ENCODE results near the gene GTF2E1. TPM values are rescaled to one million over a fixed set of nuclear protein-coding genes. Genes with fewer than 3 reads are reported as not detected.

The GTF2E1 gene
- polyA plus RNA-seq, 3 donors, result 6.1 to 7.9 (median 6.9) TPM

- H3K4me2 ChIP-seq (replicated peaks; ENCODE audit: extremely low read depth, low read length, poor library complexity, severe bottlenecking), result no peak overlapping the region
- Mint-ChIP-seq H3K36me3 (no peaks in the 10 kb centered on the region), H3K27ac (no peak overlapping the region), H3K27me3 (ENCODE audit: low read depth in 3 of 3) (peaks cover 0 to 5% (median 1%) of the 10 kb centered on the region in 3 donors), H3K4me1 (no peaks in the 10 kb centered on the region), H3K4me3 (no peak overlapping the region), H3K9me3 (peaks cover 0 to 2% (median 0%) of the 10 kb centered on the region in 7 donors)
- no peaks in the 10 kb centered on the region for H4K20me1 ChIP-seq (ENCODE audit: insufficient read depth, low read length)
- TF ChIP-seq CTCF (IDR thresholded peaks at IDR 0.05), result no peak
- no peak overlapping the region for H3K27ac ChIP-seq (ENCODE audit: low read depth in 1 of 2, low read length in 2 of 2)
- no peaks in the 10 kb centered on the region for H3K36me3 ChIP-seq (replicated peaks in 1 of 2; ENCODE audit: control insufficient read depth in 1 of 2, insufficient read depth in 2 of 2, low read length in 2 of 2)
- no peaks in the 10 kb centered on the region for H3K79me2 ChIP-seq (ENCODE audit: insufficient read depth, low read length)
- no peak overlapping the region for H3K4me3 ChIP-seq (replicated peaks in 1 of 3; ENCODE audit: low read depth in 2 of 3, low read length in 3 of 3)
- H3K9me3 ChIP-seq (replicated peaks in 1 of 2; ENCODE audit: control insufficient read depth in 1 of 2, insufficient read depth in 1 of 2, low read length in 2 of 2), result no peaks in the 10 kb centered on the region
- WGBS (ENCODE audit: insufficient coverage), result no CpG with 5 or more reads among the region's 1 CpG
- H3K9ac ChIP-seq (ENCODE audit: insufficient read depth, low read length, poor library complexity, severe bottlenecking), result no peak overlapping the region
- no peak overlapping the region for H2AFZ ChIP-seq (ENCODE audit: insufficient read depth, low read depth, low read length, poor library complexity, severe bottlenecking)
- no peaks in the 10 kb centered on the region for H3K27me3 ChIP-seq (ENCODE audit: control insufficient read depth in 2 of 2, insufficient read depth in 2 of 2, low read length in 2 of 2)
- no peaks in the 10 kb centered on the region for H3K4me1 ChIP-seq (ENCODE audit: control insufficient read depth in 1 of 2, insufficient read depth in 2 of 2, low read length in 2 of 2)
- intact Hi-C loops (cut with micrococcal nuclease), result no loop called here
- no peak for DNase-seq
Observed at GRCh38 chr3:120828796-120829195, 86.3 kb downstream of the GTF2E1 start.

- H4K20me1 ChIP-seq (ENCODE audit: insufficient read depth, low read length), result no peaks in the 10 kb centered on the region
- no peaks in the 10 kb centered on the region for H3K79me2 ChIP-seq (ENCODE audit: insufficient read depth, low read length)
- intact Hi-C loops (cut with micrococcal nuclease), result no loop called here
- Mint-ChIP-seq H3K27me3 (ENCODE audit: low read depth in 3 of 3) (peaks cover 0 to 2% (median 1%) of the 10 kb centered on the region in 3 donors), H3K9me3 (peaks cover 0 to 3% (median 2%) of the 10 kb centered on the region in 7 donors), H3K27ac (no peak overlapping the region), H3K4me1 (no peaks in the 10 kb centered on the region), H3K4me3 (no peak overlapping the region), H3K36me3 (no peaks in the 10 kb centered on the region)
- no peak overlapping the region for H3K4me2 ChIP-seq (replicated peaks; ENCODE audit: extremely low read depth, low read length, poor library complexity, severe bottlenecking)
- no peak for DNase-seq
- no peaks in the 10 kb centered on the region for H3K27me3 ChIP-seq (ENCODE audit: control insufficient read depth in 2 of 2, insufficient read depth in 2 of 2, low read length in 2 of 2)
- no peaks in the 10 kb centered on the region for H3K36me3 ChIP-seq (replicated peaks in 1 of 2; ENCODE audit: control insufficient read depth in 1 of 2, insufficient read depth in 2 of 2, low read length in 2 of 2)
- WGBS (ENCODE audit: insufficient coverage), result no CpG with 5 or more reads among the region's 4 CpGs
- H3K4me3 ChIP-seq (replicated peaks in 1 of 3; ENCODE audit: low read depth in 2 of 3, low read length in 3 of 3), result no peak overlapping the region
- no peaks in the 10 kb centered on the region for H3K4me1 ChIP-seq (ENCODE audit: control insufficient read depth in 1 of 2, insufficient read depth in 2 of 2, low read length in 2 of 2)
- no peaks in the 10 kb centered on the region for H3K9me3 ChIP-seq (replicated peaks in 1 of 2; ENCODE audit: control insufficient read depth in 1 of 2, insufficient read depth in 1 of 2, low read length in 2 of 2)
- H3K9ac ChIP-seq (ENCODE audit: insufficient read depth, low read length, poor library complexity, severe bottlenecking), result no peak overlapping the region
- no peak overlapping the region for H2AFZ ChIP-seq (ENCODE audit: insufficient read depth, low read depth, low read length, poor library complexity, severe bottlenecking)
- no peak overlapping the region for H3K27ac ChIP-seq (ENCODE audit: low read depth in 1 of 2, low read length in 2 of 2)
- TF ChIP-seq CTCF (IDR thresholded peaks at IDR 0.05), result no peak
Observed at GRCh38 chr3:120831066-120831465, 88.5 kb downstream of the GTF2E1 start.

Small RNA genes lying within 50 kb of the gene (small RNA-seq; reads per million reads assigned to genes)
- not detected for gene MTCO1P29 (ENCODE audit: insufficient read length, low read depth)
- not detected for gene MTCO2P29 (ENCODE audit: insufficient read length, low read depth)

Other genes starting within 250 kb of the GTF2E1 start
- 100 to 1,000 TPM in 2 of 3 donors, 10 to 100 TPM in 1; 93.7 to 215 (median 173) TPM for gene NDUFB4, start 146.4 kb upstream of the GTF2E1 start, polyA plus RNA-seq
- under 1 TPM in 2 of 3 donors, not detected in 1; 0.29 to 0.38 TPM for gene HGD, start 60.5 kb upstream of the GTF2E1 start, polyA plus RNA-seq
- gene RABL3, start 228 bp upstream of the GTF2E1 start, polyA plus RNA-seq, result 10 to 100 TPM in 2 of 3 donors, 1 to 10 TPM in 1; 2.0 to 14.9 (median 11.5) TPM
- not detected for gene STXBP5L, start 165.5 kb downstream of the GTF2E1 start, polyA plus RNA-seq

All from CD14-positive monocyte (primary cell).